ENCODE data around the gene LHX1. TPM values are rescaled to one million over a fixed set of nuclear protein-coding genes. Genes with fewer than 3 reads are reported as not detected.

The LHX1 gene
- total RNA-seq, 1 donor, result not detected

DNA sequence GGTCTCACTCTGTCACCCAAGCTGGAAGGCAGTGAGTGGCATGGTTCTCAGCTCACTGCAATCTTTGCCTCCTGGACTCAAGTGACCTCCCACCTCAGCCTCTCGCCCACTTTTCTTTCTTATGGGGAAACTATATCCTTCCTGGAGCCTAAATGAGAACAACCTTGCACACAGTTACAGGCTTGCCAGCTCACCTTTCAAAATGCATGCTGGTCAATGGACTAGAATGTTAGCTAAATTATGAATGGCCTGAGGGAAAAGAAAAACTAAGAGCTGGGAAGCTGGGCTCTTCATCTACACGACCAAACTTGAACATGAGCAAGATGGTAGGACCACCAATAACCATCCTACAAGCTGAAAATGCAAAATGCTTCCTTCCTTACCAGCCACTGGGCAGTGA is 10.6 kb upstream of the LHX1 start:
- no peaks in the 10 kb centered on the region for H3K79me2 ChIP-seq (ENCODE audit: insufficient read depth, low read length)
- no peaks in the 10 kb centered on the region for H3K9me3 ChIP-seq (ENCODE audit: low read depth, low read length)

DNA sequence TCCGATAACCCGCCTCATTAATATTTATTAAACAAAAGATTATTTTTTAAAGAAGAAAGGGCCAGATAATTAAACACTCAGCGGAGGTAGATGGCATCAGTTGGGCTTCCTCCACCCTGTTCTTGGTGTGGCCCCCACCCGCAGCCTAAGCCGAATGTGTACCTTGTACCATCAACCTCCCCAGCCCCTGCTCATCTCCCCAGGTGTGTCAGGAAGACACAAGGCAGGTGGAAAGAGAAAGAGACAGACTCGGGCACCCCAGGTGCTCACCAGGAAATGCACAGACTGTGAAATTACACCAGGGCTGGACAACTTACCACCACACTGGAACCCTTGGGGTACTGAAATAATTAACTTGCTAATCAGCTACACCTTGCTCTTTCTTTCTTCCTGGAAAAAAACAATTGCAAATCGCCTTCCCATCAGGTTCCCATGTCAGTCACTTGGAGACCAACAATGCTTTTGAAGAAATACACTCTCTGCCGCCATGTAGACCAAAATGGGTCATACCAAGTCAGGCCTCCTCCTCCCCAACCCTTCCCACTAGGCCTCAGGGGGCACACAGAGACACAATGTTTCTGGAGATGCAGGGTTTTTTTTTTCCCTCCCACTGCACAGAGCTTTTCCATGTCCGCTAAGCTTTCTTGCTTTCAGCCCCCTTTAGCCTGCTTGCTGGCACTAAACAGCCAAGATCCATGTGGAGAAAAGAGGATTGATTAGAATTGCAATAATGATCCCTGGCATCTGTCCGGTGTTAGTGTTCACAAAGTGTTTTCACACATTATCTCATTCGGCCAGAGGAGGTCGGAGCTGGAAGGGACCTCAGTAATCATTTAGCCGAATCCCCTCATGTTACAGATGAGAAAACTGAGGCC is 8.6 kb upstream of the LHX1 start:
- Histone ChIP-seq H2AFZ (ENCODE audit: low read length) (no peak overlapping the region), H3K36me3 (ENCODE audit: insufficient read depth, low read length) (no peaks in the 10 kb centered on the region), H3K4me2 (ENCODE audit: insufficient read depth, low read length) (no peak overlapping the region), H3K79me2 (ENCODE audit: insufficient read depth, low read length) (no peaks in the 10 kb centered on the region), H3K27ac (ENCODE audit: low read depth, low read length) (no peak overlapping the region), H3K4me1 (ENCODE audit: insufficient read depth, low read length) (no peaks in the 10 kb centered on the region), H3K4me3 (ENCODE audit: insufficient read depth, low read length) (no peak overlapping the region), H3K9me3 (ENCODE audit: low read depth, low read length) (no peaks in the 10 kb centered on the region), H3K27me3 (ENCODE audit: insufficient read depth, low read length) (peaks cover 84% of the 10 kb centered on the region), H4K20me1 (ENCODE audit: insufficient read depth, low read length) (peaks cover 6% of the 10 kb centered on the region)
- peak; percentile 77 for DNase-seq (ENCODE audit: insufficient read length, low spot score, missing footprints)
- TF ChIP-seq, protein P1, sequence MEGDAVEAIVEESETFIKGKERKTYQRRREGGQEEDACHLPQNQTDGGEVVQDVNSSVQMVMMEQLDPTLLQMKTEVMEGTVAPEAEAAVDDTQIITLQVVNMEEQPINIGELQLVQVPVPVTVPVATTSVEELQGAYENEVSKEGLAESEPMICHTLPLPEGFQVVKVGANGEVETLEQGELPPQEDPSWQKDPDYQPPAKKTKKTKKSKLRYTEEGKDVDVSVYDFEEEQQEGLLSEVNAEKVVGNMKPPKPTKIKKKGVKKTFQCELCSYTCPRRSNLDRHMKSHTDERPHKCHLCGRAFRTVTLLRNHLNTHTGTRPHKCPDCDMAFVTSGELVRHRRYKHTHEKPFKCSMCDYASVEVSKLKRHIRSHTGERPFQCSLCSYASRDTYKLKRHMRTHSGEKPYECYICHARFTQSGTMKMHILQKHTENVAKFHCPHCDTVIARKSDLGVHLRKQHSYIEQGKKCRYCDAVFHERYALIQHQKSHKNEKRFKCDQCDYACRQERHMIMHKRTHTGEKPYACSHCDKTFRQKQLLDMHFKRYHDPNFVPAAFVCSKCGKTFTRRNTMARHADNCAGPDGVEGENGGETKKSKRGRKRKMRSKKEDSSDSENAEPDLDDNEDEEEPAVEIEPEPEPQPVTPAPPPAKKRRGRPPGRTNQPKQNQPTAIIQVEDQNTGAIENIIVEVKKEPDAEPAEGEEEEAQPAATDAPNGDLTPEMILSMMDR (IDR thresholded peaks at IDR 0.05; ENCODE audit: extremely low read depth, low read depth, low read length), result no peak

More for the DNA sequence above, 10.6 kb upstream of the LHX1 start:
- H3K4me2 ChIP-seq (ENCODE audit: insufficient read depth, low read length), result no peak overlapping the region
- DNase-seq (ENCODE audit: insufficient read length, low spot score, missing footprints), result no peak
- TF ChIP-seq, protein P1 (IDR thresholded peaks at IDR 0.05; ENCODE audit: extremely low read depth, low read depth, low read length), result no peak
- H2AFZ ChIP-seq (ENCODE audit: low read length), result no peak overlapping the region
- H3K27me3 ChIP-seq (ENCODE audit: insufficient read depth, low read length), result peaks cover 69% of the 10 kb centered on the region
- H3K4me3 ChIP-seq (ENCODE audit: insufficient read depth, low read length), result no peak overlapping the region
- no peaks in the 10 kb centered on the region for H3K4me1 ChIP-seq (ENCODE audit: insufficient read depth, low read length)
- H3K27ac ChIP-seq (ENCODE audit: low read depth, low read length), result no peak overlapping the region
- no peaks in the 10 kb centered on the region for H3K36me3 ChIP-seq (ENCODE audit: insufficient read depth, low read length)
- H4K20me1 ChIP-seq (ENCODE audit: insufficient read depth, low read length), result peaks cover 3% of the 10 kb centered on the region

DNA sequence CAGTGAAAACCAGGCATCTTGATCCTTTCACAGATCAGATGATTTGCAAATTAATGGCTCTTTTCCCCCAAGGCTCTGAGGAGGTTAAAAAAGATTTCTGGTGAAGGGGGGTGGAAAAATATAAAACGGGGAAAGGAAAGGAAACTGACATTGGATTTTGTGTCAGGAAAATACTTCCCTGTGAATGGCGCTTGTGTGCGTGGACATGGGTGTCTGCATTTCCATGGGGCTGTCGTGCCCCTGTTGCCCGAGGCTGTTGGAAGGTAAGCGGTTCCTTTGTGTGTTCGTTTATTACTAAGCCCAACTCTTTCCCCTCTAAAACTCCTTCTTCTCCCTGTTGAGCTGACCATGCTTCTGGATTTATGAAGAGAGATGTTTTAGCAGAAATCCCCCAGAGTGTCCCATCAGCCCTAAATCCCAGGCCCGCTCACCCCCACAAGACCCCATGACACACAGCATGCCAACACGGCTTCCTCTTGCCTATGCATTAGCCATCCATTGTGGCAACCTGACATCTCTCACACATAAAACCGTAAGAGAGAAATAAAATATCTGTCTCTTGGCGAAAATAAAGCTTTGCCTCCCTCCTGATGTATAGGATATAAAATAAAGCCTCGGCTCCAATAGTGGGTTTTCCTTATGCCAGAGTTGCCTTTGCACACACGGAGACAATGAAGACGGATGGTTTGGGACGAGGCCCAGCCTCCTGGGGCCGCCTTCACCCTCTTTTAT is 7.3 kb upstream of the LHX1 start:
- Histone ChIP-seq H4K20me1 (ENCODE audit: insufficient read depth, low read length) (peaks cover 10% of the 10 kb centered on the region), H3K4me3 (ENCODE audit: insufficient read depth, low read length) (no peak overlapping the region), H3K4me1 (ENCODE audit: insufficient read depth, low read length) (no peaks in the 10 kb centered on the region), H3K27ac (ENCODE audit: low read depth, low read length) (no peak overlapping the region), H2AFZ (ENCODE audit: low read length) (no peak overlapping the region), H3K27me3 (ENCODE audit: insufficient read depth, low read length) (peaks cover 97% of the 10 kb centered on the region), H3K9me3 (ENCODE audit: low read depth, low read length) (no peaks in the 10 kb centered on the region), H3K36me3 (ENCODE audit: insufficient read depth, low read length) (no peaks in the 10 kb centered on the region), H3K79me2 (ENCODE audit: insufficient read depth, low read length) (no peaks in the 10 kb centered on the region), H3K4me2 (ENCODE audit: insufficient read depth, low read length) (no peak overlapping the region)
- TF ChIP-seq, protein P1 (IDR thresholded peaks at IDR 0.05; ENCODE audit: extremely low read depth, low read depth, low read length), result no peak
- peak; percentile 67 for DNase-seq (ENCODE audit: insufficient read length, low spot score, missing footprints)

DNA sequence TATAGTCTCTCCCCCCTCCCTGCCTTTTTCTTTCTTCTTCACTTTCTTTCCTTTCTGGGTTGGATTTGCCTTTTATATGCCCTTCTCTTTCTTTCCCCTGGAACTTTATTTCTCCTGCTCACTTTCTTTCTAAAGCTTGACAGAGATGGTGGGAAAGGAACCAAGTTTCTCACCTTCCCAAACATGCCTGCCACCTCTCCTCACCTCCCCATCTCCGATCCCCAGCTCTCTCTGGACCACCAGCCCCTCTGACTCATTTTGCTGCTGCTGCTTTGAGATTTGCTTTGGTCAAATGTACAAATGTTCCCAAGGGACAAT is 6.7 kb upstream of the LHX1 start:
- Histone ChIP-seq H3K79me2 (ENCODE audit: insufficient read depth, low read length) (no peaks in the 10 kb centered on the region), H3K36me3 (ENCODE audit: insufficient read depth, low read length) (no peaks in the 10 kb centered on the region), H3K9me3 (ENCODE audit: low read depth, low read length) (no peaks in the 10 kb centered on the region), H3K27ac (ENCODE audit: low read depth, low read length) (no peak overlapping the region), H3K4me1 (ENCODE audit: insufficient read depth, low read length) (no peaks in the 10 kb centered on the region), H3K4me2 (ENCODE audit: insufficient read depth, low read length) (no peak overlapping the region), H3K27me3 (ENCODE audit: insufficient read depth, low read length) (peaks cover 99% of the 10 kb centered on the region), H3K4me3 (ENCODE audit: insufficient read depth, low read length) (no peak overlapping the region), H4K20me1 (ENCODE audit: insufficient read depth, low read length) (peaks cover 10% of the 10 kb centered on the region), H2AFZ (ENCODE audit: low read length) (no peak overlapping the region)
- peak; percentile 72 for DNase-seq (ENCODE audit: insufficient read length, low spot score, missing footprints)
- TF ChIP-seq, protein P1 (IDR thresholded peaks at IDR 0.05; ENCODE audit: extremely low read depth, low read depth, low read length), result no peak

Data from osteoblast (primary cell).